ENCODE results near the gene NLGN1. TPM values are rescaled to one million over a fixed set of nuclear protein-coding genes. Genes with fewer than 3 reads are reported as not detected.

The NLGN1 gene
- polyA plus RNA-seq, 1 donor from 2014 or later = 2.7 TPM

DNA sequence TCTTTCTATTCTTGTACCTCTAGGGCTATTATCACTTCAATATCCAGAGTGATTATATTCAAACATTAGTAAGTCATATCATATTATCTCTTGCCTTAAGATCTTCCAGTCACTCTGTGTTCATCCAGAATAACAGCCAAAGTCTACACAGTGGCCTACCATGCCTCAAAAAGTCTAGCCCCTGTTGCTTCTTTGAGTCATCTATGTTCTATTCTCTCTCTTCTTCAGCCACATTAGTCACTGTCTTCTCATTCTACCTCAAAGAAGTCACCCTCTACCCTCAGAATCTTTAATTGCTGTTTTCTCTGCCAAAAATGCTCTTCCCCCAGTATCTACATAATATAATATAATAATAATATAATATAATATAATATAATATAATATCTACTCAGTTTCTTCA, 356.0 kb downstream of the NLGN1 start:
- Histone ChIP-seq H4K20me1 (ENCODE audit: insufficient read depth) (no peaks in the 10 kb centered on the region), H3K27me3 (ENCODE audit: insufficient read depth, low read depth, low read length) (no peaks in the 10 kb centered on the region), H3K79me2 (replicated peaks; ENCODE audit: insufficient read depth, low read length) (no peaks in the 10 kb centered on the region), H3K4me3 (ENCODE audit: low read length) (no peak overlapping the region), H3K27ac (ENCODE audit: low read length) (no peak overlapping the region), H3K36me3 (ENCODE audit: insufficient read depth, low read length) (no peaks in the 10 kb centered on the region), H3K9me2 (ENCODE audit: insufficient read depth, low read length) (no peaks in the 10 kb centered on the region), H3K4me2 (ENCODE audit: low read length) (no peak overlapping the region), H2AFZ (ENCODE audit: low read depth, low read length) (no peak overlapping the region), H3K9ac (ENCODE audit: low read length) (no peak overlapping the region), H3F3A (ENCODE audit: insufficient read depth, low read length, poor library complexity, severe bottlenecking) (no peaks in the 10 kb centered on the region), H3K9me3 (ENCODE audit: low read length) (no peaks in the 10 kb centered on the region)
- TF ChIP-seq, protein P1, sequence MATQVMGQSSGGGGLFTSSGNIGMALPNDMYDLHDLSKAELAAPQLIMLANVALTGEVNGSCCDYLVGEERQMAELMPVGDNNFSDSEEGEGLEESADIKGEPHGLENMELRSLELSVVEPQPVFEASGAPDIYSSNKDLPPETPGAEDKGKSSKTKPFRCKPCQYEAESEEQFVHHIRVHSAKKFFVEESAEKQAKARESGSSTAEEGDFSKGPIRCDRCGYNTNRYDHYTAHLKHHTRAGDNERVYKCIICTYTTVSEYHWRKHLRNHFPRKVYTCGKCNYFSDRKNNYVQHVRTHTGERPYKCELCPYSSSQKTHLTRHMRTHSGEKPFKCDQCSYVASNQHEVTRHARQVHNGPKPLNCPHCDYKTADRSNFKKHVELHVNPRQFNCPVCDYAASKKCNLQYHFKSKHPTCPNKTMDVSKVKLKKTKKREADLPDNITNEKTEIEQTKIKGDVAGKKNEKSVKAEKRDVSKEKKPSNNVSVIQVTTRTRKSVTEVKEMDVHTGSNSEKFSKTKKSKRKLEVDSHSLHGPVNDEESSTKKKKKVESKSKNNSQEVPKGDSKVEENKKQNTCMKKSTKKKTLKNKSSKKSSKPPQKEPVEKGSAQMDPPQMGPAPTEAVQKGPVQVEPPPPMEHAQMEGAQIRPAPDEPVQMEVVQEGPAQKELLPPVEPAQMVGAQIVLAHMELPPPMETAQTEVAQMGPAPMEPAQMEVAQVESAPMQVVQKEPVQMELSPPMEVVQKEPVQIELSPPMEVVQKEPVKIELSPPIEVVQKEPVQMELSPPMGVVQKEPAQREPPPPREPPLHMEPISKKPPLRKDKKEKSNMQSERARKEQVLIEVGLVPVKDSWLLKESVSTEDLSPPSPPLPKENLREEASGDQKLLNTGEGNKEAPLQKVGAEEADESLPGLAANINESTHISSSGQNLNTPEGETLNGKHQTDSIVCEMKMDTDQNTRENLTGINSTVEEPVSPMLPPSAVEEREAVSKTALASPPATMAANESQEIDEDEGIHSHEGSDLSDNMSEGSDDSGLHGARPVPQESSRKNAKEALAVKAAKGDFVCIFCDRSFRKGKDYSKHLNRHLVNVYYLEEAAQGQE (IDR thresholded peaks at IDR 0.05; ENCODE audit: borderline replicate concordance) = no peak
- TF ChIP-seq RAD21 (conservative IDR thresholded peaks at IDR 0.05) = no peak
- TF ChIP-seq TAF1 (IDR thresholded peaks at IDR 0.05; ENCODE audit: low read depth) = no peak
- no peak for TF ChIP-seq POLR2AphosphoS5 (IDR thresholded peaks at IDR 0.05)

DNA sequence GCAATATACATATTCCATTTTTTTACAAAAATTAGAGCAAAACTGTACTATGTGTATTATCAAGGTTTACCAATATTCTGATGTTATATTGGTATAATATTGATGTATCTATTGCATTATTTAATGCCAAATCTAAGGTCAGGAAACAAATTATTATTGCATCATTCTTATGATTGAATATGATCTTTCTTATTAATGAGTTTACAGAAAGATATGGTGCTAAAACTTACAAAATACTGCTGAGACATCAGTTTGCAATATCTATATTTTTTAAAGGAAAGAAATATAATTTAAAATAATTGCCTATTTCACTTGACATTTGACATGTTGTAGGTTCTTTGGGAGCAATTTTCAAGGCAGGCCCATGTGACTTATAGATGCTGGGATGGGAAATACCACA, 357.6 kb downstream of the NLGN1 start:
- Histone ChIP-seq H3K79me2 (replicated peaks; ENCODE audit: insufficient read depth, low read length) (no peaks in the 10 kb centered on the region), H3K36me3 (ENCODE audit: insufficient read depth, low read length) (no peaks in the 10 kb centered on the region), H2AFZ (ENCODE audit: low read depth, low read length) (no peak overlapping the region), H3F3A (ENCODE audit: insufficient read depth, low read length, poor library complexity, severe bottlenecking) (no peaks in the 10 kb centered on the region), H3K27ac (ENCODE audit: low read length) (no peak overlapping the region), H3K9me3 (ENCODE audit: low read length) (no peaks in the 10 kb centered on the region), H3K9ac (ENCODE audit: low read length) (no peak overlapping the region), H3K27me3 (ENCODE audit: insufficient read depth, low read depth, low read length) (no peaks in the 10 kb centered on the region), H3K9me2 (ENCODE audit: insufficient read depth, low read length) (no peaks in the 10 kb centered on the region), H3K4me2 (ENCODE audit: low read length) (no peak overlapping the region), H4K20me1 (ENCODE audit: insufficient read depth) (no peaks in the 10 kb centered on the region), H3K4me3 (ENCODE audit: low read length) (no peak overlapping the region)
- no peak for TF ChIP-seq TAF1 (IDR thresholded peaks at IDR 0.05; ENCODE audit: low read depth)
- TF ChIP-seq SMC3 (conservative IDR thresholded peaks at IDR 0.05; ENCODE audit: poor library complexity) = no peak
- no peak for TF ChIP-seq MXI1 (conservative IDR thresholded peaks at IDR 0.05; ENCODE audit: poor library complexity, severe bottlenecking)

DNA sequence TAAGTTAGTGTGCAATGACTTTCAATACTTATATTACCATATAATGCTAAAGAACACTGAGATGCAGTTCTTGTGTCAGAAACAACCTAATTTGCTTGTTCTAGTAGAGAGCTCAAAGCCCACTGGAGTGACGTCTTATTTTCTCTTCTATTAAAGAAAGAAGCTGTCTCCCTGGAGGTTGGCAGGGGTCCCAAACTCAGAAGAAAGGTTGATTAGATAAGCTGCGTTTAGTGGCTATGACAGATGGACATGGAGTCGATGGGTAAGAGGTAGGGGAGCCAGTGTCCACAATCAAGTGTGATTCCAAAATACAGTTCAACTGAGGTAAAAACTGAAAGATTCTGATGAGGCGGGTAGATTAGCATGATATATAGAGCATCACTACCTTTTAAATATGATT, 363.6 kb downstream of the NLGN1 start:
- H3K4me3 ChIP-seq (ENCODE audit: low read length) = no peak overlapping the region
- TF ChIP-seq POLR2AphosphoS5 (IDR thresholded peaks at IDR 0.05) = no peak
- TF ChIP-seq, protein P1 (IDR thresholded peaks at IDR 0.05; ENCODE audit: borderline replicate concordance) = no peak
- no peaks in the 10 kb centered on the region for H3K36me3 ChIP-seq (ENCODE audit: insufficient read depth, low read length)
- no peak overlapping the region for H3K9ac ChIP-seq (ENCODE audit: low read length)
- H3K9me3 ChIP-seq (ENCODE audit: low read length) = no peaks in the 10 kb centered on the region
- no peaks in the 10 kb centered on the region for H3F3A ChIP-seq (ENCODE audit: insufficient read depth, low read length, poor library complexity, severe bottlenecking)
- no peak overlapping the region for H3K4me2 ChIP-seq (ENCODE audit: low read length)
- no peak overlapping the region for H3K27ac ChIP-seq (ENCODE audit: low read length)
- H4K20me1 ChIP-seq (ENCODE audit: insufficient read depth) = no peaks in the 10 kb centered on the region
- no peaks in the 10 kb centered on the region for H3K27me3 ChIP-seq (ENCODE audit: insufficient read depth, low read depth, low read length)
- H3K9me2 ChIP-seq (ENCODE audit: insufficient read depth, low read length) = no peaks in the 10 kb centered on the region
- H3K79me2 ChIP-seq (replicated peaks; ENCODE audit: insufficient read depth, low read length) = no peaks in the 10 kb centered on the region
- H2AFZ ChIP-seq (ENCODE audit: low read depth, low read length) = no peak overlapping the region

All from neural cell (in vitro differentiated cells).